Erythroblast (primary cell): ENCODE results near the gene MEGF9.
A peak's percentile ranks its signal among the peaks of the same experiment; 100 is the strongest.

Source experiments
- DNase-seq, 2 experiments: peaks; one replicate each; lab custom pipeline; 2025; lab: John Stamatoyannopoulos, UW
- GATA1 ChIP-seq: IDR thresholded peaks from 2 replicates; pipeline ENCODE4 v1.6.1; 2011; ENCODE audit warnings: low read depth, mild to moderate bottlenecking, control low read depth, low read length, moderate library complexity
- POLR2A ChIP-seq: IDR thresholded peaks from 2 replicates; pipeline ENCODE4 v1.6.1; 2011; ENCODE audit warnings: mild to moderate bottlenecking, low read length

Gene MEGF9

DNA sequence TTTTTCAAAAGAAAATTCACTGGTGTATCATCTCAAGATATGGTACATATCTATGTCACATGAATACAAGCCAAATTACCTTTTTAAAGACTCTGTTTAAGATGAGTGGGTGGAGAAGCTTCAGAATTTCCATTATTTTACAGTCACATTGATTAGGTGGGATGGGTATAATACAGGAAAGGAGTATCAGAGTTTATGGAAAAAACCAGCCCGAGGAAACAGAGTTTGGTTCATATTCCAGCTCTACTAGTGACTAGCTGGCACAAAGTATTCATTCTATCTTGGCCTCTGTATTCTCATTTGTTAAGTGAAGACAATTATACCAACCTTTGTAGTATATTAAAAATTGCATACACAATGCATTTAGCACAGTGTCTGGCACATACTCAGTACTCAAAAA, 87.8 kb downstream of the MEGF9 start:
- DNase-seq: no peak

DNA sequence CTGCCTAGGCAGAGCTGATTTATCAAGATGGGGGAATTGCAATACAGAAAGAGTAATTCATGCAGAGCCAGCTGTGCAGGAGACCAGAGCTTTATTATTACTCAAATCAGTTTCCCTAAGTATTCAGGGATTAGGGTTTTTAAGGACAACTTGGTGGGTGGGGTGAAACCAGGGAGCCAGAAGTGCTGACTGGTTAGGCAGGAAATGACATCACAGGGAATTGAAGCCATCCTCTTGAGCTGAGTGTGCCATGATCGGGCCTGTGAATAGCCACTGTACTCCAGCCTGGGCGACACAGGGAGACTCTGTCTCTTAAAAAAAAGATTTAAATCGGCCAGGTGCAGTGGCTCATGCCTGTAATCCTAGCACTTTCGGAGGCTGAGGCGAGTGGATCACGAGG, 89.0 kb downstream of the MEGF9 start:
- no peak for TF ChIP-seq GATA1
- TF ChIP-seq POLR2A: no peak
- DNase-seq: no peak

More for the DNA sequence above, 87.8 kb downstream of the MEGF9 start:
- no peak for TF ChIP-seq GATA1
- no peak for TF ChIP-seq POLR2A

DNA sequence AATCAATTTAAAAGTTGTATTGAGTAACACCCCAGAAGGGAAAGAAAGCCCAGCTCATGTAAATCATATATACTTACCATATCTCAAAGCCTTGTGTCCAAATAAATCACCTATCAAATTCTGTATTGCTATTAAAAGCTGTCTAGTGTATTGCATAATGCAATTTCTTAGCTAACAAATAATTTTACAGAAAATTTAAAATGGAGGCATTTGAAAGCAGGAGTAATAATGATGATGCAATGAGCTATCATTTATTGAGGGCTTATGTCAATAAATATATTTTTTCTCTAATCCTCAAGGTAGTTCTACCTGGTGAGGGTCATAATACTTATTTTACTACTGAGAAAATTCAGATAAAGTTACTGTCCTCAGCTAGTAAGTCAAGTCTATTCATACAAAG, 91.5 kb downstream of the MEGF9 start:
- DNase-seq: no peak
- no peak for TF ChIP-seq POLR2A

DNA sequence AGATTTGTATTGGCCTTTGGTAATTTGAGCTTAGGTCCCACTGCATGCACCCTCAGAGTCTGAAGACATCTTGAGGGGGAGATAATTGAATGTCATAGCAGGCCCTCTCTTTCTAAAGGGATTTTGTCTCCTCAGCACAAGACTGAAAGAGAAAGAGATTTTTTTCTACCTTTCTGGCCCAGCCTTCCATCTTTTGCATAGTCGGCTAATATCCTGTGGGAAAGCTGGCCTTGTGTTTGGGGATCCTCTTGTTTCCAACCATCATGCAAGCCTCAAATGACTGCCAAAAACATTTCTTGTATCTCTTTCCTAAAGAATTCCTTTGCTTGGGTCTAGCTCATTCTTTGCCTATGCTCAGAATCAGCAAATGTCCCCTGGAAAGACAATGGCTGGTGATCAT, 92.3 kb downstream of the MEGF9 start:
- TF ChIP-seq GATA1: no peak
- TF ChIP-seq POLR2A: no peak
- no peak for DNase-seq

DNA sequence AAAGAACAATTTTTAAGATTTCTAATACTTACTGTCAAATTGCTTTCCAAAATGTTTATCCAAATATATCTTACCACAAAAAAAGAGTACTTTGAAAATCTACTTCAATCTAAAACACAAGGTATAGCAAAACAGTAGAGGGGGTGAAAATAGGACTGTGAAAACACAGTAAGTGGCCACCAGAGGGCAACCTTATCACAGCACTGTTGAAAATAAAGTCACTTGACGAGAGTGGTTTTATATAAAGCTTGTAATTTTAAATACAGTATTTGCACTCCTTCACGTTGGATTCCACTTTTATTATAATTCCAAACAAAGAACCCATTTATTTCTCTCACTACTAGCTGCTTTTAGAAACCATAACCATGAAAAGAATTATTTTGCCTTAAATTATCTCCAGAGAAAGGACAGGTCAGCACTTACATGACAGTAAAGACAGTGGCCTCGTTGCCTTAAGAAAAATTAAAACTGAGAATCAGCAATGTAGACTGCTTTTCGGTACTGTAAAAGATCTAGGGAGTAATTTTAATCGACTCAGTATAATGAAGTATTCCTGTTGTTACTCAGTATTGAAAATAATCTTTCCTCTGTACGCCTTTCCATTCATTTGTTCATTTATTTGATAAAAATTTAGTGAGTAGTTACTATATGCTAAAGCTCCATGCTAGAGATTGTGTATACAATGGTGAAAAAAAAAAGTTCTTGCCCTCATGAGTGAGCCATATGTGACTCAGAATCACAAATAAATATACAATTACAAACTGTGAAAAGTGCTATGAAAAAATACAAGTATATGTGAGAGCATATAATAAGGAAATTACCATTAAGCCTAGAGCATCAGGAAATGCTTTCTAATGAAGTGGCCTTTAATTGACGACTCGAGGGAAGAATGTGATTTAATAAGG, 94.3 kb downstream of the MEGF9 start:
- DNase-seq: peak; percentile 67 to 83
- TF ChIP-seq GATA1: no peak
- no peak for TF ChIP-seq POLR2A

DNA sequence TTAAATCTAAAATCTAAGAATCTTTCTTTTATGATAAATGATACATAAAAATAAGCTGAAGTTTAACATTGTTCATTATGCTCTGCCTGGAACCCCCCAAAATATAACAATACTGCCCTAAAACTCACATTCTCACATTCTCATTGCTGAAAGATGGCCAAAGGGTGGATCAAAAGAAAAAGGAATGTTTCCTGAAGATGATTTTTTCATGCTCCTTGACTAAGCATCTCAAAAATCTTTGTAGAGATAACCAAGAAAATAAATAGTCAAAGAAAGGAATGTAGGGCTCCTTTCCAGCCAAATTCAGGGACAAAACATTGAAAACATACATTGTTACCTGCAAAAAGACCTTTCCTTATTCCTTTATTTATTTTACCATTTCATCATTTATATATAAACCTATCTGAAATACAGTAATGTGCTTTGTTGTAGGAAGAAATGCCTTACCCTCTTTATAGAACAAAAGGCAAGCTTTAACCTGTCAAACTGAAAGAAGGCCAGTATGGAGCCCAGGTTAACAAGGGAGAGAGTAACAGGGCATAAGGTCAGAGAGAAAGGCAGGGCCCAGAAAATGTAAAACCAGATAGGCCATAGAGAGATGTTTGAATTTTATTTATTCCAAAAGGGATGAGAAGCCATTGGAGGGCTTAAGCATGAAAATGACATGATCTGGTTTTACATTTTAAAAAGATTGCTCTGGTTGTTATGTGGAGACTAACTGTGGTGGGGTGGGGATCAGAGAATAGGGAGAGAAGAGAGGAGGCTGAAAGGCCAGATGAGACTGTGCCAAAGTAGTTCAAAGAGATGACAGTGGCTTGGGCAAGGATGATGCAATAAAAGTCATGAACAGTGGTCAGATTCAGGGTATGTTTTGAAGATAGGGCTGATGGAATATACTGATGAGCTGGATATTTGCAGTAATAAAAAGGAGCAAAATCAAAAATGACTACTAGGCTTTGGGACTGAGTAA, 97.0 kb downstream of the MEGF9 start:
- TF ChIP-seq GATA1 (no peak), POLR2A (no peak)
- peak; percentile 20 to 58 for DNase-seq

DNA sequence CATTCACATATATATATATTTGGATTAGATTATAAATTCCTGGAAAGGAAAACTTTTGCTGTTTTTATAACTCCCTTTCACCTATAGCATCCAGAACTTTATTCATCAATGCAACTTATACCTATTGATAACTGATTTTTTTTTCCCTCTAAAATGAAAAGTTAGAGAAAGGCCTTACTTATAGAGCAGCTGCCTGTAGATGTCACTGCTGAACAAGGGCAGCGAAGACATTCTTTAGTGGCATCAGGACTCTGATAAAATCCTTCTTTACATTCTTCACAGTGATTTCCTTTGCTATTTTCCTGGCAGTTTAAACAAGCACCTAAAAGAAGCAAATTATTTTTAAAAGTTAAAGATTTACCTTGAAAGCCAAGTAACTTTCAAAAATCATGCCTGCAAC, 102.1 kb downstream of the MEGF9 start:
- no peak for DNase-seq
- TF ChIP-seq GATA1 (no peak), POLR2A (no peak)

DNA sequence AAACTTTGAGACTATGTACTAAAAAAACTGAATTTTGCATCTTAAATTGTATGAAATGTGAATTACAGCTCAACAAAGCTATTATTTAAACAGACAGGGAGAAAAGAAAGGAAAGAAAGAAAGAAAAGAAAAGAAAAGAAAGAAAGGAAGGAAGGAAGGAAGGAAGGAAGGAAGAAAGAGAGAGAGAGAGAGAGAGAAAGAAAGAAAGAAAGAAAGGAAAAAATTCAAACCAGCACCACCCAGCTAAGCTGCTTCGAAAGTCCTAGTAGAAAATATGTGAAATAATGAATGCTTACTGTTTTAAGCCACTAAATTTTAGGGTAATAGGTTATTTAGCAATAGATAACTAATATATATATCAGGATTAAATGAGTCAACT, 102.6 kb downstream of the MEGF9 start:
- no peak for TF ChIP-seq GATA1
- no peak for TF ChIP-seq POLR2A
- no peak for DNase-seq

DNA sequence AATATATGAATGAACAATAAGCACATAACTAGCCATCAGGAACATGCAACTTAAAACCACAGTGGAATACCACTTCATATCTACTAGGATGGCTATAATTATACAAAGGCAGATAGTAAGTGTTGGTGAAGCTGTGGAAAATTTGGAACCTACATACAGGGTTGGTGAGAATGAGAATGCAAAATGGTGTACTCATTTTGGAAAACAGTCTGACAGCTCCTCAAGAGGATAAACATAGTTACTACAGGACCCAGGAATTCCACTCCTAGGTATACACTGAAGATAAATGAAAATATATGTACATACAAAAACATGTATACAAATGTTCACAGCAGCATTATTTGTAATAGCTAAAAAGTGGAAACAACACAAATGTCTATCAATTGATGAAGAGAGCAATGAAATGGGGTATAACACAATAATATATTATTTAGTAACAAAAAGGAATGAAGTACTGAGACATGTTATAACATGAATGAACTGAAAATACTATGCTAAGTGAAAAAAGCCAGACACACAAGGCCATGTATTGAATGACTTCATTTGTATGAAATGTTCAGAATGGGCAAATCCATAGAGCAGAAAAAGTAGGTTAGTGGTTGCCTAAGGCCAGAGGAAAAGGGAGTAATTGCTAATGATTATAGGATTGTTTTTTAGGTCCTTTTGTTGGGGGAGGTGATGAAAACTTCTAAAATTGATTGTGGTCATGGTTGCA, 103.1 kb downstream of the MEGF9 start:
- TF ChIP-seq POLR2A (no peak), GATA1 (no peak)

DNA sequence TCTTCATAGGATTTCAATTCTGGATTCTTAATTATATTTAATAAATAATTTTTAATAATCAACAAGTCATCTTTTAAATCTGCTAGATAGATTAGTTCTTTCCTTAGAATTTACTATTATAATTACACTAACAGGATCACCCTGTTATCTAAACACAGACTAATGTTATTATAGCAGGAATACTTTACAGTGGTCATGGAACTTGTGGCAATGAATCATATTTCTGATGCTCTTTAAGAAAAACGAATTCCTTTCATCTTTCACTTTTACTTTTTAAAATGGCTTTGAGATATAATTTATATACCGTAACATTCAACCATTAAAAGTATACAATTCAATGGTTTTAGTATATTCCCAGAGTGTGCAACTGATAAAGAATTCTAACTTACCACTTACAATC, 104.6 kb downstream of the MEGF9 start:
- no peak for TF ChIP-seq POLR2A
- no peak for TF ChIP-seq GATA1
- no peak for DNase-seq

More for the DNA sequence above, 103.1 kb downstream of the MEGF9 start:
- peak; percentile 26 to 44 for DNase-seq

DNA sequence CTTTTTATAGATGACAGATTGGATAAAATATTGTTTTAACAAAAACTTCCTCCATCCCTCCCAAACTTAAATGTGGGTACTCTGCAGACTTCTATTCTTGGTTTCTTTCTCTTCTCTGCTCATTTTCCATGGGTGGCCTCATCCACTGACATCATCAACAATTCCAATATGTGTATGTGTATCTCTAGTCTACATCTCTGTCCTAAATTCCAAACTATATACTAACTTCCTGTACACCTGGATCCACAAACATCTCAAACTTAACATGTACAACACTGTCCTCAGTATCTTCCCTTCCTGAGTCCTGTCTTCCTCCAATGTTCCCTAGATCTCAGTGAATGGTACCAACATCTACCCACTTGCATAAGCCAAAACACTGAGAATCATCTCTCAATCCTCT, 105.8 kb downstream of the MEGF9 start:
- TF ChIP-seq POLR2A (no peak), GATA1 (no peak)
- DNase-seq: no peak

DNA sequence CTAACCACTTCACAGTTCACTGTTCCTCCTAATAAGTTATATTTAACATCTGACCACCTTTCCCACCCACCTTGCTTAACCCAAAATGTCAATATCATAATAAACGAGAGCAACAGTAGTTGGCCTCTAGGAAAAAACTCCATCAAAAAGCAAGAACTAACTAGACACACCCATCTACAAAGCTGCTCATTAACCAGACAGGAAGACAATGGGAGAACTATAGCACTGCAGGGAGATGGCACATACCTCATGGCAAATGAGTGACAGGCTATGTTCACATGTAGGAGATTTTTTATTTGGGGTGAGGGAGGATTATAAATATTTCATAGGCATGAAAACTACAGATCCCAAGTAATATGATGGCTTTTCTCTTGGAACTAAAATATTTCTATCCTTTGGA, 110.7 kb downstream of the MEGF9 start:
- no peak for DNase-seq
- TF ChIP-seq POLR2A: no peak
- no peak for TF ChIP-seq GATA1

DNA sequence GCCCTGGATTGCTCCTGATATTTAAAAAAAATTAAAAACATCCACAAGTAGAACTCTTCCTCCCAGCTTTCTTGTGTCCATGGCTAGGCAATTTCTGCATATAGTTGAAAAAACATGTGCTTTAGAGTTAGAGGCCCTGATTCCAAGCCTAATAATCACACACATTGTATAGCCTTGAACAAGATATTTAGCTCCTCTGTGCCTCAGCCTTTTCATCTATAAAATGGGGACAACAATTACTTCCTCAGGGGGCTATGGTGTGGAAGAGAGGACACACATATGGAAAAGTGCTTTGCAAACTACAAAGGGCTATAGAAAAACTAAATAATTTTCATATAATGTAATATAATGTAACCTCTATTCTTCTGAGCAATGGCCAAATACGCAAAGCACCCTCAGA, 111.3 kb downstream of the MEGF9 start:
- DNase-seq: no peak
- TF ChIP-seq POLR2A: no peak
- TF ChIP-seq GATA1: no peak
